HG03378 (cell line): Measurements from ENCODE around the gene MXRA7.
"Not testable (repeated sequence)": the region's sequence is repeated elsewhere in the genome, so short reads cannot be mapped to it uniquely, and the experiment has no call there.

Source experiments
- ATAC-seq: cut with Tn5 transposase; IDR thresholded peaks from one replicate; pipeline ENCODE4 v1.9.1; 2021; ENCODE audit warnings: mild to moderate bottlenecking, moderate library complexity; ENCODE audit not compliant: unreplicated experiment

Gene MXRA7

GRCh38 chr17:76657505-76658241 lies 53.1 kb downstream of the MXRA7 start:
- ATAC-seq = no peak

GRCh38 chr17:76654408-76654807 lies 56.4 kb downstream of the MXRA7 start:
- no peak for ATAC-seq

- ATAC-seq = no peak
These were observed 60.3 kb downstream of the MXRA7 start for GRCh38 chr17:76650504-76650903.

GRCh38 chr17:76646712-76647111 lies 64.1 kb downstream of the MXRA7 start:
- no peak for ATAC-seq

GRCh38 chr17:76645481-76645880 lies 65.3 kb downstream of the MXRA7 start:
- ATAC-seq = no peak

- no peak for ATAC-seq
These were observed 65.8 kb downstream of the MXRA7 start for GRCh38 chr17:76644995-76645394.

GRCh38 chr17:76643553-76644148 lies 67.1 kb downstream of the MXRA7 start, which contains the start of gene ST6GALNAC1:
Gene ST6GALNAC1 (minus strand): TSS chr17:76643757. CDS start chr17:76643638, 119 bp downstream.
- no peak for ATAC-seq

- ATAC-seq = no peak
These were observed 67.8 kb downstream of the MXRA7 start for GRCh38 chr17:76642994-76643393.

GRCh38 chr17:76642032-76642561 lies 68.7 kb downstream of the MXRA7 start:
- no peak for ATAC-seq

GRCh38 chr17:76641501-76641900 lies 69.3 kb downstream of the MXRA7 start:
- no peak for ATAC-seq

GRCh38 chr17:76640550-76641380 lies 70.0 kb downstream of the MXRA7 start:
- no peak for ATAC-seq

GRCh38 chr17:76638263-76638662 lies 72.5 kb downstream of the MXRA7 start:
- no peak for ATAC-seq

- not testable (repeated sequence) for ATAC-seq
These were observed 74.1 kb downstream of the MXRA7 start for GRCh38 chr17:76636486-76637206.

GRCh38 chr17:76635659-76636360 lies 75.0 kb downstream of the MXRA7 start:
- no peak for ATAC-seq

GRCh38 chr17:76635039-76635438 lies 75.7 kb downstream of the MXRA7 start:
- no peak for ATAC-seq

- no peak for ATAC-seq
These were observed 77.0 kb downstream of the MXRA7 start for GRCh38 chr17:76633628-76634328.

- no peak for ATAC-seq
These were observed 78.8 kb downstream of the MXRA7 start for GRCh38 chr17:76631821-76632565.

GRCh38 chr17:76630151-76630550 lies 80.6 kb downstream of the MXRA7 start:
- no peak for ATAC-seq
